Fibroblast of skin of right quadriceps (primary cell): ENCODE data around the gene TMEM59.
A peak's percentile ranks its signal among the peaks of the same experiment; 100 is the strongest.

ENCODE experiments used
- DNase-seq: peaks from one replicate; pipeline ENCODE4 v3.0.0-alpha.2; 2013

TMEM59 gene

DNA sequence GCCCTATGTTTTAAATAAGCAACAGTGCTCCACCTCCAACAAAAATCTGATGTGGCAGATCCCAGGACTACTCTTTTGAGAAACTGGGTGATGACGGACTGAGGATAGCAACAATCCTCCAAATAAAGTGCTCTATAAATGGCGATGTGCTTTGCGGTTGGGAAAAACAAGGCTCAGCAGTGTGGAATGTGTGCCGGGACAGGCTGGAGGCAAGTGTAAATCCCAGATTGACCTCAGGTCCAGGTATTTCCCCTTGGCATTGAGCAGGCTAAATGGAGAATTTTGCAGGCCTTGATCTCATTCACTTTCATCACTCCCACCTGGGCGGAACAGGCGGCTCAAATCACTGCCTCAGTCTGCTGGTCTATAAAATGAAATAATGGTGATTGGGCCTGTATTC, 71.8 kb downstream of the TMEM59 start:
- peak; percentile 49 for DNase-seq

DNA sequence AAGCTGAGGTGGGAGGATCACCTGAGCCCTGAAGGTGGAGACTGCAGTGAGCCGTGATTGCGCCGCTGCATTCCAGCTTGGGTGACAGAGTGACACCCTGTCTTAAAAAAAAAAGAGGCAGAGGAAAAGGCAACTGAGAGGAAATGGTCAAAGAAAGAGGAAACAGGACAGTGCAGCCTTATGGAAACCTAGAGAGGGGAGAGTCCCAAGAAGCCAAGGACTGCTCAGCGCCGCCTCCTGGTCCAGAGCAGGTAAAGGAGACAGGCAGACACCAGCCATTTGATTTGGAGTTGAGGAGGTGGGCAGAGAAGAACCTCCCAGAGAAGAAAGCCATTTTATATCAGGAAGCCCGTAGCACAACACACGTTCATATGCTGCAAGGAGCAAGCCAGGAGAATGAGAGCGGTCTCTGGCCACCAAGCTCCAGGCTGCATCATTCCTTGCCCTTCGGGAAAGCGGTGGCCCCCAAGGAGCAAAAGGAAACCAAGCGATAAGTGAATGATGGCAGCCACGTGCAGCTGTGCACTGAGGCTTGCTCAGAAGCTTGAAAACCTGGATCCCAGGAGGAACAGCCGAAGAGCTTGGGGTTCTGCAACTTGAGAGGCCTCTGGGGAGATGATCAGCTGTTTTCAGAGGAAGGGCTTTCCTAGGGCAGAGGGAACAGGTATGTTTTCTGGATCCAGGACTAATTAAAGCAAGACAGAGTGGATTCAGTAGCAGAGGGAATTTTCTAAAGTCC, 73.1 kb downstream of the TMEM59 start:
- no peak for DNase-seq
